ENCODE measurements around the gene TRIP12. TPM values are rescaled to one million over a fixed set of nuclear protein-coding genes. Genes with fewer than 3 reads are reported as not detected.

TRIP12 gene
- total RNA-seq, 1 experiment from 2014 or later, result 166 TPM

- no peaks in the 10 kb centered on the region for H4K20me1 ChIP-seq (ENCODE audit: control insufficient read depth, insufficient read depth, insufficient read length)
- no CpG with 5 or more reads among the region's 3 CpGs for WGBS (ENCODE audit: extremely low coverage, insufficient read length, low lambda C conversion rate)
These were observed 21.8 kb downstream of the TRIP12 start for GRCh38 chr2:229900012-229900411.

More at GRCh38 chr2:229900012-229900411, 21.8 kb downstream of the TRIP12 start:
- no peak overlapping the region for H4K5ac ChIP-seq (ENCODE audit: insufficient read length, low read depth, low read length)
- H3K27me3 ChIP-seq (ENCODE audit: insufficient read depth, low read length), result no peaks in the 10 kb centered on the region
- Mint-ChIP-seq H3K27ac (no peak overlapping the region), H3K36me3 (ENCODE audit: insufficient read depth in 1 of 3, low read depth in 3 of 3) (peaks cover 0 to 11% (median 0%) of the 10 kb centered on the region in 3 experiments; a peak in 3 of 7 replicates), H3K4me1 (peaks cover 15 to 28% of the 10 kb centered on the region in 2 experiments), H3K9me3 (no peaks in the 10 kb centered on the region), H3K27me3 (ENCODE audit: low read depth) (no peaks in the 10 kb centered on the region), H3K4me3 (no peak overlapping the region)
- H2BK15ac ChIP-seq (ENCODE audit: low read depth, low read length), result no peak overlapping the region
- TF ChIP-seq CTCF (conservative IDR thresholded peaks at IDR 0.05), result no peak
- no peak overlapping the region for H2BK12ac ChIP-seq (ENCODE audit: insufficient read length, low read depth, low read length)
- H3K9ac ChIP-seq (ENCODE audit: extremely low read depth, insufficient read length, low read length), result no peak overlapping the region
- H3K4ac ChIP-seq (ENCODE audit: low read depth, low read length), result no peak overlapping the region
- H4K91ac ChIP-seq (ENCODE audit: insufficient read length, low read depth, low read length), result no peak overlapping the region
- DNase-seq, result no peak
- no peak overlapping the region for H2AK5ac ChIP-seq (ENCODE audit: insufficient read length, low read length)
- no peaks in the 10 kb centered on the region for H3K23me2 ChIP-seq (ENCODE audit: insufficient read length, low read depth, low read length, poor library complexity, severe bottlenecking)
- H2BK20ac ChIP-seq (ENCODE audit: low read depth, low read length, poor library complexity, severe bottlenecking), result no peak overlapping the region
- H4K8ac ChIP-seq (replicated peaks; ENCODE audit: insufficient read length, low read depth, low read length), result no peak overlapping the region
- H2BK5ac ChIP-seq (ENCODE audit: insufficient read length, low read length), result no peak overlapping the region
- H3K9me3 ChIP-seq (ENCODE audit: control insufficient read depth, low read depth, low read length), result no peaks in the 10 kb centered on the region
- no peak overlapping the region for H3K4me2 ChIP-seq (ENCODE audit: insufficient read depth, insufficient read length, low read length)
- H3K79me1 ChIP-seq (ENCODE audit: insufficient read depth, low read depth, low read length, poor library complexity, severe bottlenecking), result no peaks in the 10 kb centered on the region
- H3T11ph ChIP-seq (ENCODE audit: low read length), result no peak overlapping the region
- H2BK120ac ChIP-seq (ENCODE audit: low read depth, low read length, poor library complexity, severe bottlenecking), result no peak overlapping the region
- H3K23ac ChIP-seq (ENCODE audit: insufficient read length, low read depth, low read length), result no peak overlapping the region
- no peak overlapping the region for H2AFZ ChIP-seq (ENCODE audit: low read length)
- H3K56ac ChIP-seq (ENCODE audit: insufficient read length, low read depth, low read length), result no peak overlapping the region
- peaks cover 10% of the 10 kb centered on the region; the same call in 1 of the 2 replicates for H3K79me2 ChIP-seq (ENCODE audit: insufficient read depth, low read length)
- H3K4me1 ChIP-seq (ENCODE audit: insufficient read depth, low read length), result no peaks in the 10 kb centered on the region
- no peak overlapping the region for H3K14ac ChIP-seq (ENCODE audit: insufficient read depth, low read length)
- H3K27ac ChIP-seq (ENCODE audit: insufficient read length, low read depth, low read length), result no peak overlapping the region
- H3K18ac ChIP-seq (ENCODE audit: insufficient read length, low read depth, low read length), result no peak overlapping the region

Measured in H9 (cell line).